ENCODE data around the gene SMAD6. TPM values are rescaled to one million over a fixed set of nuclear protein-coding genes. Genes with fewer than 3 reads are reported as not detected.

SMAD6 gene
- total and polyA plus RNA-seq, 3 experiments from 2014 or later: 0.04 to 0.26 TPM; not detected in 1

GRCh38 chr15:66743703-66744536 is 41.9 kb downstream of the SMAD6 start:
- Mint-ChIP-seq H3K9me3 (no peaks in the 10 kb centered on the region), H3K27me3 (peaks cover 5% of the 10 kb centered on the region in 2 donors)

GRCh38 chr15:66744610-66745279 is 42.7 kb downstream of the SMAD6 start:
- H3K27ac ChIP-seq (ENCODE audit: low read depth, low read length): no peak overlapping the region
- Mint-ChIP-seq H3K36me3 (no peaks in the 10 kb centered on the region), H3K27me3 (peaks cover 5% of the 10 kb centered on the region in 2 donors), H3K4me1 (no peaks in the 10 kb centered on the region), H3K27ac (no peak overlapping the region), H3K9me3 (no peaks in the 10 kb centered on the region), H3K4me3 (no peak overlapping the region)
- no peaks in the 10 kb centered on the region for H3K36me3 ChIP-seq (ENCODE audit: insufficient read depth, low read length)
- ChIA-PET POLR2A (no interaction called here), CTCF (no interaction called here)
- no peak for DNase-seq
- no peaks in the 10 kb centered on the region for H3K9me3 ChIP-seq (ENCODE audit: low read length)
- no peak overlapping the region for H3K4me3 ChIP-seq (ENCODE audit: low read length)
- H3K4me1 ChIP-seq (ENCODE audit: insufficient read depth, low read length): no peaks in the 10 kb centered on the region
- H3K27me3 ChIP-seq (ENCODE audit: insufficient read depth, low read length, poor library complexity, severe bottlenecking): no peaks in the 10 kb centered on the region

More at GRCh38 chr15:66743703-66744536, 41.9 kb downstream of the SMAD6 start:
- Histone ChIP-seq H3K9me3 (ENCODE audit: low read length) (no peaks in the 10 kb centered on the region), H3K4me1 (ENCODE audit: insufficient read depth, low read length) (no peaks in the 10 kb centered on the region), H3K27me3 (ENCODE audit: insufficient read depth, low read length, poor library complexity, severe bottlenecking) (no peaks in the 10 kb centered on the region), H3K27ac (ENCODE audit: low read depth, low read length) (no peak overlapping the region), H3K36me3 (ENCODE audit: insufficient read depth, low read length) (no peaks in the 10 kb centered on the region), H3K4me3 (ENCODE audit: low read length) (no peak overlapping the region)
- H3K27ac Mint-ChIP-seq: no peak overlapping the region
- no peaks in the 10 kb centered on the region for H3K36me3 Mint-ChIP-seq
- CTCF ChIA-PET: no interaction called here
- no peak for DNase-seq
- H3K4me3 Mint-ChIP-seq: no peak overlapping the region
- H3K4me1 Mint-ChIP-seq: no peaks in the 10 kb centered on the region
- POLR2A ChIA-PET: no interaction called here

- no peak overlapping the region for H3K4me3 Mint-ChIP-seq
- H3K27me3 Mint-ChIP-seq: peaks cover 3 to 5% of the 10 kb centered on the region in 2 donors
- no peaks in the 10 kb centered on the region for H3K9me3 ChIP-seq (ENCODE audit: low read length)
- H3K4me1 ChIP-seq (ENCODE audit: insufficient read depth, low read length): no peaks in the 10 kb centered on the region
- DNase-seq: no peak
- no peak overlapping the region for H3K27ac ChIP-seq (ENCODE audit: low read depth, low read length)
- ChIA-PET POLR2A (no interaction called here), CTCF (no interaction called here)
- no peaks in the 10 kb centered on the region for H3K9me3 Mint-ChIP-seq
- no peaks in the 10 kb centered on the region for H3K36me3 Mint-ChIP-seq
- no peaks in the 10 kb centered on the region for H3K27me3 ChIP-seq (ENCODE audit: insufficient read depth, low read length, poor library complexity, severe bottlenecking)
- H3K4me3 ChIP-seq (ENCODE audit: low read length): no peak overlapping the region
- no peaks in the 10 kb centered on the region for H3K36me3 ChIP-seq (ENCODE audit: insufficient read depth, low read length)
- H3K4me1 Mint-ChIP-seq: no peaks in the 10 kb centered on the region
- H3K27ac Mint-ChIP-seq: no peak overlapping the region
These were observed 43.6 kb downstream of the SMAD6 start for GRCh38 chr15:66745530-66746230.

GRCh38 chr15:66746231-66746605 is 44.2 kb downstream of the SMAD6 start:
- DNase-seq: no peak
- H3K4me1 Mint-ChIP-seq: no peaks in the 10 kb centered on the region
- H3K27ac Mint-ChIP-seq: no peak overlapping the region
- no peaks in the 10 kb centered on the region for H3K36me3 ChIP-seq (ENCODE audit: insufficient read depth, low read length)
- H3K27me3 Mint-ChIP-seq: peaks cover 3 to 5% of the 10 kb centered on the region in 2 donors
- no peaks in the 10 kb centered on the region for H3K9me3 ChIP-seq (ENCODE audit: low read length)
- H3K27ac ChIP-seq (ENCODE audit: low read depth, low read length): no peak overlapping the region
- H3K4me3 Mint-ChIP-seq: no peak overlapping the region
- no peaks in the 10 kb centered on the region for H3K36me3 Mint-ChIP-seq
- H3K4me3 ChIP-seq (ENCODE audit: low read length): no peak overlapping the region
- POLR2A ChIA-PET: no interaction called here
- H3K9me3 Mint-ChIP-seq: no peaks in the 10 kb centered on the region
- no peaks in the 10 kb centered on the region for H3K4me1 ChIP-seq (ENCODE audit: insufficient read depth, low read length)
- no peaks in the 10 kb centered on the region for H3K27me3 ChIP-seq (ENCODE audit: insufficient read depth, low read length, poor library complexity, severe bottlenecking)
- CTCF ChIA-PET: no interaction called here

- H3K27ac Mint-ChIP-seq: no peak overlapping the region
- CTCF ChIA-PET: no interaction called here
These were observed 45.2 kb downstream of the SMAD6 start for GRCh38 chr15:66747223-66747622.

GRCh38 chr15:66747886-66748707 is 46.1 kb downstream of the SMAD6 start:
- Histone ChIP-seq H3K4me1 (ENCODE audit: insufficient read depth, low read length) (no peaks in the 10 kb centered on the region), H3K27me3 (ENCODE audit: insufficient read depth, low read length, poor library complexity, severe bottlenecking) (no peaks in the 10 kb centered on the region), H3K4me3 (ENCODE audit: low read length) (no peak overlapping the region), H3K9me3 (ENCODE audit: low read length) (no peaks in the 10 kb centered on the region), H3K27ac (ENCODE audit: low read depth, low read length) (no peak overlapping the region), H3K36me3 (ENCODE audit: insufficient read depth, low read length) (no peaks in the 10 kb centered on the region)
- POLR2A ChIA-PET: no interaction called here
- H3K4me3 Mint-ChIP-seq: no peak overlapping the region
- peaks cover 1 to 3% (median 3%) of the 10 kb centered on the region in 3 donors for H3K4me1 Mint-ChIP-seq
- no peaks in the 10 kb centered on the region for H3K36me3 Mint-ChIP-seq
- H3K9me3 Mint-ChIP-seq: no peaks in the 10 kb centered on the region
- no peak for DNase-seq
- peaks cover 3 to 5% of the 10 kb centered on the region in 2 donors for H3K27me3 Mint-ChIP-seq
- H3K27ac Mint-ChIP-seq: no peak overlapping the region
- CTCF ChIA-PET: no interaction called here

More at GRCh38 chr15:66747223-66747622, 45.2 kb downstream of the SMAD6 start:
- POLR2A ChIA-PET: no interaction called here
- Histone ChIP-seq H3K36me3 (ENCODE audit: insufficient read depth, low read length) (no peaks in the 10 kb centered on the region), H3K27me3 (ENCODE audit: insufficient read depth, low read length, poor library complexity, severe bottlenecking) (no peaks in the 10 kb centered on the region), H3K4me1 (ENCODE audit: insufficient read depth, low read length) (no peaks in the 10 kb centered on the region), H3K4me3 (ENCODE audit: low read length) (no peak overlapping the region), H3K9me3 (ENCODE audit: low read length) (no peaks in the 10 kb centered on the region), H3K27ac (ENCODE audit: low read depth, low read length) (no peak overlapping the region)
- Mint-ChIP-seq H3K9me3 (no peaks in the 10 kb centered on the region), H3K36me3 (no peaks in the 10 kb centered on the region), H3K4me1 (peaks cover 1 to 3% (median 3%) of the 10 kb centered on the region in 3 donors), H3K27me3 (peaks cover 3 to 5% of the 10 kb centered on the region in 2 donors), H3K4me3 (no peak overlapping the region)
- no peak for DNase-seq

- no peaks in the 10 kb centered on the region for H3K36me3 ChIP-seq (ENCODE audit: insufficient read depth, low read length)
- no peaks in the 10 kb centered on the region for H3K9me3 Mint-ChIP-seq
- H3K9me3 ChIP-seq (ENCODE audit: low read length): no peaks in the 10 kb centered on the region
- peaks cover 3 to 5% of the 10 kb centered on the region in 2 donors for H3K27me3 Mint-ChIP-seq
- H3K4me1 ChIP-seq (ENCODE audit: insufficient read depth, low read length): no peaks in the 10 kb centered on the region
- H3K27ac ChIP-seq (ENCODE audit: low read depth, low read length): no peak overlapping the region
- no peaks in the 10 kb centered on the region for H3K36me3 Mint-ChIP-seq
- no peak for DNase-seq
- no peak overlapping the region for H3K4me3 ChIP-seq (ENCODE audit: low read length)
- no peaks in the 10 kb centered on the region for H3K27me3 ChIP-seq (ENCODE audit: insufficient read depth, low read length, poor library complexity, severe bottlenecking)
- H3K4me3 Mint-ChIP-seq: no peak overlapping the region
- ChIA-PET POLR2A (no interaction called here), CTCF (no interaction called here)
- no peak overlapping the region for H3K27ac Mint-ChIP-seq
- peaks cover 1 to 3% (median 3%) of the 10 kb centered on the region in 3 donors for H3K4me1 Mint-ChIP-seq
These were observed 46.6 kb downstream of the SMAD6 start for GRCh38 chr15:66748708-66749035.
